Stimulated activated CD8-positive, alpha-beta memory T cell treated with anti-CD3 and anti-CD28 coated beads, Interleukin-12 subunit alpha, Interleukin-12 subunit beta, amount 100 ng/mL, for 4 hours (primary cell): ENCODE measurements around the gene PFN1.

Source experiments
- DNase-seq: peaks from one replicate; pipeline ENCODE4 v3.0.0-alpha.2; 2020; ENCODE audit warnings: low read depth

Gene PFN1

GRCh38 chr17:4896332-4897197 is 51.8 kb downstream of the PFN1 start:
- DNase-seq: no peak

GRCh38 chr17:4895657-4896331 is 52.5 kb downstream of the PFN1 start:
- no peak for DNase-seq
